Right lobe of liver (tissue), 6 donors: ENCODE data around the gene UBAC2. TPM values are rescaled to one million over a fixed set of nuclear protein-coding genes. Genes with fewer than 3 reads are reported as not detected.

Experiments used
- ATAC-seq, 4 donors: fragments of 200-7000 bp; cut with Tn5 transposase; one replicate each; pipeline ENCODE4 v1.9.1; 2020; ENCODE audit warnings: mild to moderate bottlenecking in 4 of 4, moderate library complexity in 4 of 4
- DNase-seq, 3 donors: peaks; one replicate each; pipeline ENCODE4 v3.0.0-alpha.2; 2020
- H3K27ac ChIP-seq, 3 donors: fragments of 200-600 bp; one replicate each; pipeline ENCODE4 v1.8.0; 2022
- H3K27me3 ChIP-seq, 2 donors: fragments of 200-600 bp; one replicate each; pipeline ENCODE4 v1.8.0; 2022
- H3K36me3 ChIP-seq, 4 donors: fragments of 200-600 bp; sonication (generic) in 1 of 4; one replicate each; pipeline versions ENCODE4 v1.5.1 to v1.8.0; 2017 to 2022; ENCODE audit warnings: control low read depth in 1 of 4
- H3K4me1 ChIP-seq, 4 donors: fragments of 200-600 bp; sonication (generic) in 1 of 4; one replicate each; pipeline versions ENCODE4 v1.5.1 to v1.8.0; 2017 to 2022; ENCODE audit warnings: control low read depth in 1 of 4
- H3K4me3 ChIP-seq, 3 donors: fragments of 200-600 bp; one replicate each; pipeline ENCODE4 v1.8.0; 2022
- H3K9me3 ChIP-seq, 4 donors: fragments of 200-600 bp; sonication (generic) in 1 of 4; one replicate each; pipeline versions ENCODE4 v1.5.1 to v1.8.0; 2017 to 2022; ENCODE audit warnings: control low read depth in 1 of 4
- CTCF ChIP-seq, 4 donors: fragments of 200-600 bp in 3 of 4; fragments of 450-650 bp in 1 of 4; IDR thresholded peaks; one replicate each; pipeline versions ENCODE4 v1.5.1 to v1.8.0; 2016 to 2022; ENCODE audit warnings: antibody characterized with exemption in 4 of 4, mild to moderate bottlenecking in 2 of 4
- POLR2A ChIP-seq: fragments of 450-650 bp; IDR thresholded peaks from one replicate; pipeline ENCODE4 v1.6.1; 2017; ENCODE audit warnings: antibody characterized with exemption, mild to moderate bottlenecking
- WGBS: methylation state at CpG from one replicate; pipeline ENCODE4 v1.1.6; 2018; ENCODE audit warnings: low coverage, low lambda C conversion rate; ENCODE audit not compliant: insufficient coverage; ENCODE audit errors: missing lambda C conversion rate; 5-methylcytosine and 5-hydroxymethylcytosine counted together
- intact Hi-C, 2 donors: fragments of 100-400 bp; cut with DNase I; formaldehyde crosslinking; loops; one replicate each; pipeline versions ENCODE4 v1.11.2 to v1.14.1; 2022
- total RNA-seq, 6 experiments: library from RNA; depleted of rRNA in 2 of 6; stranded (reverse); fragments of >200 nt in 2 of 6; fragmentation: NEBNext Ultra II Directional in 3 of 6; extraction: Animal tissue kit (Norgen Biotek cat#: 25700) in 3 of 6; gene quantifications; one replicate each; pipeline versions ENCODE4 v1.1.0 to v1.2.4, GENCODE V29; 2016 to 2023
- donor health status: DM: no; HTN: yes; CAD: no.
- donor health status: DM: no; HTN: no; CAD: no.
- donor health status: DM: no; HTN: no; CAD: no.
- donor health status: DM: no; HTN: yes; CAD: no.
- donor health status: DM: no; HTN: yes; CAD: no.

The UBAC2 gene
- total RNA-seq, 6 experiments from 2014 or later = 30.2 to 45.0 (median 37.0) TPM

GRCh38 chr13:99160415-99160814 is 40.2 kb upstream of the UBAC2 start:
- TF ChIP-seq POLR2A (no peak), CTCF (IDR thresholded peaks at IDR 0.05) (no peak)
- Histone ChIP-seq H3K4me3 (no peak overlapping the region), H3K36me3 (no peaks in the 10 kb centered on the region), H3K27ac (no peak overlapping the region), H3K4me1 (no peaks in the 10 kb centered on the region), H3K9me3 (no peaks in the 10 kb centered on the region), H3K27me3 (no peaks in the 10 kb centered on the region)
- WGBS = 72% methylated on average over 3 of the region's 4 CpGs
- no peak for DNase-seq
- no peak for ATAC-seq
- intact Hi-C loops = no loop called here

DNA sequence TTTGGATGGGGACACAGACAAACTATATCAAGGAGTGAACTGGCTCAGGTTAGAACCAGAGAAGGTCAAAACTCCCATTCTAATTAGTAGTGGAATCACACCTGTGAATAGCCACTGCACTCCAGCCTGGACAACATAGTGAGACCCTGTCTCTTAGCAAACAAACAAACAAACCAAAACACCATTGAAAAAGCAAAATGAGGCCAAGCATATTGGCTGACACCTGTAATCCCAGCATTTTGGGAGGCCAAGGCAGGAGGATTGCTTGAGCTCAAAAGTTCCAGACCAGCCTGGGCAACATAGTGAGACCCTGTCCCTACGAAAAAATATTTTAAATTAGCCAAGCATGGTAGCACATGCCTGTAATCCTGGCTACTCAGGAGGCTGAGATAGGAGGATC is 39.1 kb upstream of the UBAC2 start:
- no peaks in the 10 kb centered on the region for H3K4me1 ChIP-seq
- no peak for ATAC-seq
- intact Hi-C loops = no loop called here
- no peaks in the 10 kb centered on the region for H3K36me3 ChIP-seq
- no peak for DNase-seq
- H3K4me3 ChIP-seq = no peak overlapping the region
- H3K9me3 ChIP-seq = no peaks in the 10 kb centered on the region
- 75% methylated on average over 1 of the region's 1 CpG for WGBS
- H3K27me3 ChIP-seq = no peaks in the 10 kb centered on the region
- TF ChIP-seq POLR2A (no peak), CTCF (IDR thresholded peaks at IDR 0.05) (no peak)
- no peak overlapping the region for H3K27ac ChIP-seq

- intact Hi-C loops = no loop called here
- no peaks in the 10 kb centered on the region for H3K4me1 ChIP-seq
- DNase-seq = no peak
- no peak for TF ChIP-seq POLR2A
- no peak for TF ChIP-seq CTCF (IDR thresholded peaks at IDR 0.05)
- no peak for ATAC-seq
- H3K9me3 ChIP-seq = no peaks in the 10 kb centered on the region
- H3K36me3 ChIP-seq = no peaks in the 10 kb centered on the region
- WGBS = 71% methylated on average over 13 of the region's 13 CpGs
- no peak overlapping the region for H3K27ac ChIP-seq
- no peak overlapping the region for H3K4me3 ChIP-seq
- no peaks in the 10 kb centered on the region for H3K27me3 ChIP-seq
These were observed 37.9 kb upstream of the UBAC2 start for GRCh38 chr13:99162567-99163361.

- WGBS = 60% methylated on average over 5 of the region's 5 CpGs
- DNase-seq (no peak), ATAC-seq (no peak)
- Histone ChIP-seq H3K27me3 (no peaks in the 10 kb centered on the region), H3K4me3 (no peak overlapping the region), H3K4me1 (no peaks in the 10 kb centered on the region), H3K9me3 (no peaks in the 10 kb centered on the region), H3K36me3 (no peaks in the 10 kb centered on the region), H3K27ac (no peak overlapping the region)
- TF ChIP-seq CTCF (IDR thresholded peaks at IDR 0.05) (no peak), POLR2A (no peak)
- intact Hi-C loops = no loop called here
These were observed 36.4 kb upstream of the UBAC2 start for GRCh38 chr13:99164226-99164625.
